Esophagus muscularis mucosa (tissue), 3 donors: ENCODE data around the gene RBM34.

ENCODE experiments used
- CTCF ChIP-seq, 3 experiments: fragments of 200-600 bp in 2 of 3; fragments of 450-650 bp in 1 of 3; sonication (generic) in 2 of 3; IDR thresholded peaks; one replicate each; pipeline ENCODE4 v1.5.1; 2017 to 2019; ENCODE audit warnings: antibody characterized with exemption in 3 of 3, mild to moderate bottlenecking in 2 of 3, moderate library complexity in 1 of 3
- POLR2A ChIP-seq: fragments of 450-650 bp; IDR thresholded peaks from one replicate; pipeline ENCODE4 v1.6.1; 2017; ENCODE audit warnings: antibody characterized with exemption, moderate library complexity, mild to moderate bottlenecking, low read depth
- POLR2AphosphoS5 ChIP-seq, 2 donors: sonication (generic); formaldehyde crosslinking; IDR thresholded peaks; one replicate each; pipeline ENCODE4 v1.6.1; 2017; ENCODE audit warnings: antibody characterized with exemption in 2 of 2

GRCh38 chr1:235108876-235109275 is 52.2 kb downstream of the RBM34 start:
- TF ChIP-seq POLR2A (no peak), CTCF (IDR thresholded peaks at IDR 0.05) (no peak), POLR2AphosphoS5 (IDR thresholded peaks at IDR 0.05) (no peak)
